ENCODE data around the gene IL18.
"Not testable (repeated sequence)": the region's sequence is repeated elsewhere in the genome, so short reads cannot be mapped to it uniquely, and the experiment has no call there.

The IL18 gene

DNA sequence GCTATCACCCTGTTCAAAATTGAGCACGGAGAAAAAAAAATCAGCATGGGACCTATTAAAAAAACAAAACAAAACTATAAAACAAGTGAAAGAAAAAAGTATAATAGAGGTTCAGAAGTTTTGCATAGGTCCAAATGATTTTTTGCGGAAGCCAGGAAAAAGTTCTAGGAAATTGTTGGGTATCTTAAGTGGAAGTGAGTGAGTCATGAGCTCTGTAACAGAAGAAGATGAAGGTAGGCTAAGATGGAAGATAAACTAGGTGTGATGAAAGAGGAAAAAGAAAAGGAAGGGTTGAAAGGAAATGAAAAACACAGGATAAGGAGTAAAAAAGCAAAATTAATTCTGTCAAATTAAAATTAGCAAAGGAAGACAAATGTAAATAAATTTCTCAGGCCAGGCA, 49.4 kb downstream of the IL18 start:
- no peak for FAIRE-seq

DNA sequence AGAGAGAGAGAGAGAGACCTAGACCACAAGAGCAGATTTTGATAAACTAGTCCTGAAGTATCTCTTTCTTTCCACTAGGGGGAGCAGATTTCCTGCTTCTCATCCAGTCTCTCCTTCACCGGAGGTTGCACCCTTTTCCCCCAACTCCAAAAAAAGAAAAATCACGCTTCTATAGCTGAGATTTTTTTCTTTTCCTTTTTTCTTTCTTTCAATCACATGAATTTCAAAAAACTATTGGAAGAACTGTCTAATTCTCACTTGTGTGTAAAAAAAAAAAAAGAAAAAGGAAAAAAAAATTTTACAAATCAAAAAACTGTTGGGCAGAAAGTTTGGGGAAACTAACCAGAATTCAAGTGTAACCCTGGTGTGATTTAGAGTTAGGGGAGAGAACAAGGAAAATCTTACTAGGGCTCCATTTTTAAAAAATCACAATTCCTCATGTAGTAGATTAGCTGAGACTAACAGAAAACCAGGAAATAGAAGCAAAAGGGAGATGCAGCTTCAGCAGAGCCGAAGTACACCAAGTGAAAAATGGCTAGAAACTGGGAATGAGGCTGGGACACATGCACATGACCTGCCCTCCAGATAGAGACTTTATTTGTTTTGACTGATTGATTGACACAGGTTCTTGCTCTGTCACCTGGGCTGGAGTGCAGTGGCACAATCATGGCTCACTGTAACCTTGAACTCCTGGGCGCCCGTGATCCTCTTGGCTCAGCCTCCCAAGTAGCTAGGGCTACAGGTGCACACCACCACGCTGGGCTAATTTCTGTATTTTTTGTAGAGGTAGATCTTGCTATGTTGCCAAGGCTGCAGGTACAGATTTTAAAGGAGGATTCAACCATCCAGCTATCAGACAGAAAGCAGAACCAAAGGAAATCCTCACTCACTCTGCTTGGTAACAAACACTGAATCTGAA, 50.1 kb downstream of the IL18 start:
- peak; percentile 27 for FAIRE-seq

DNA sequence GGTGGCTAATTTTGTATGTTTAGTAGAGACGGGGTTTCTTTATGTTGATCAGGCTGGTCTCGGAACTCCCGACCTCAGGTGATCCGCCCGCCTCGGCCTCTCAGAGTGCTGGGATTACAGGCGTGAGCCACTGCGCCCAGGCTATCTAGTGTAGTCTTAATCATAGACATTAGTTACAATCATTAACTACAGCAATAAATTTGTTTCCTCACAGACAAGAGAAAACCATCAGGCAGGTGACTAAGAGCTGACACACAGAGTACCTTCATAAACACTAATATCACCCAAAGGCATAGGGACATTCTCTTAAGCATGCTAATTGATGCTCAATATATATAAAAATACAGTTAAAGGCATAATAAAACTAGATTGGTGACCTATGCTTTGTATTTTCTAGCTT, 57.8 kb downstream of the IL18 start:
- no peak for FAIRE-seq

DNA sequence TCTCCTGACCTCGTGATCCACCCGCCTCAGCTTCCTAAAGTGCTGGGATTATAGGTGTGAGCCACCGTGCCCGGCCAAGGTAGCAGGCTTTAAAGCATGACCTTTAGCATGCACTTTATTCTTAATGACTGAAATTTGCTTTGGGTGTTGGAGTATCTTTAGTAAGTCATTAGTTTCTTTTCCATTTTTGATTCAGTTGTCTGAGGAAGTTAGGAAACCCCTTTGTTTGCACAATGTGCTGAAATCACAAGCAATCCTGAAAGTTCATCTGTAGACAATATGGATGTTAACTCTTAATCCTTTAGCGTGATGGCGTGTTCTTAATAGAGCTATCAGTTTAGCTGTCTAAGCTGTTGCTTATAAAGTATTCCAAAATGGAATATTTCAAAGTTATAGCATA, 60.4 kb downstream of the IL18 start:
- no peak for FAIRE-seq

DNA sequence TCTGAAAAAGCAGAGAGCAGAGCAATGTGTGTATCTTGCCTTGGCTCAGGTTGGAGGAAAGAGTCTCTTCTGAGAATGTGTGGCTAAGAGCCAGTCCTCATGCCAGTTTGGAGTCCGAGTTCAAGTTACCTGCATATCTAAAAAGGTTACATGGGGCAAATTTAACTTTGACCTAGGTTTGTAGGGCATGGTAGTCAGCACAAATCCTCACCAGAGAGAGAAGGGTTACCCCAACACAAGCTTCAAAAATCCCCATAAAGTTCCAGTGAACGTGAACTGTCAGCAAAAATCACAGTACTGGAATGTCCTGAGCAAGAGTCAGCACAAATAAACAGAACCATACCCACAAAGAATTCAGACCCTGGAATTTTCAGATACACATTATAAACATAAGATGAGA, 63.4 kb downstream of the IL18 start:
- FAIRE-seq, result no peak

DNA sequence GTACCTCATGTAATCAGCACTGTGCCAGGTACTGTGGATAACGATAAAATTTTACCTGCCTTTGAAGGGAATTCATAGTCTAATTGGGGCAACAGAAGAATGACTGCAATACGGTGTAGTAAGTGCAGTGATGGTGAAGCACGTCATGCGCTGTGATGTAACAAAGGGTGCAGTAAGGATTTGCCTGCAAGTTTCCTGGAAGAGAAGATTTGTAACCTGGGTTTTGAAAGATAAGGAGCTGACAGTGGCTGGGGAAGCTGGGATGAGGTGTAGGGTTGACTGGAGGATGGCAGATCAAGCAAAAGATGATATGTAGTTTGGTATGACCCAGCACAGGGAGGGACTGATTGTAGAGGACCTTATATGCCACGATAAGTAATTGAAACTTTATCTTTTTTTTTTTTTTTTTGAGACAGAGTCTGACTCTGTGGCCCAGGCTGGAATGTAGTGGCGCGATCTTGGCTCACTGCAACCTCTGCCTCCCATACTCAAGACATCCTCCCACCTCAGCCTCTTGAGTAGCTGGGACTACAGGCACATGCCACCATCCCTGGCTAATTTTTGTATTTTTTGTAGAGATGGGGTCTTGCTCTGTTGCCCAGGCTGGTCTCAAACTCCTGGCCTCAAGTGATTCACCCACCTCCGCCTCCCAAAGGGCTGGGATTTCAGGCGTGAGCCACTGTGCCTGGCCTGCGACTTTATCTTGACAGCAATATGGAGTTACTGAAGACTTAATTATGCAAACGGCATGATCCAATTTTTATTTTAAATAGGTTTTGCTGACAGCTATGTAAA, 66.0 kb downstream of the IL18 start:
- no peak for FAIRE-seq

DNA sequence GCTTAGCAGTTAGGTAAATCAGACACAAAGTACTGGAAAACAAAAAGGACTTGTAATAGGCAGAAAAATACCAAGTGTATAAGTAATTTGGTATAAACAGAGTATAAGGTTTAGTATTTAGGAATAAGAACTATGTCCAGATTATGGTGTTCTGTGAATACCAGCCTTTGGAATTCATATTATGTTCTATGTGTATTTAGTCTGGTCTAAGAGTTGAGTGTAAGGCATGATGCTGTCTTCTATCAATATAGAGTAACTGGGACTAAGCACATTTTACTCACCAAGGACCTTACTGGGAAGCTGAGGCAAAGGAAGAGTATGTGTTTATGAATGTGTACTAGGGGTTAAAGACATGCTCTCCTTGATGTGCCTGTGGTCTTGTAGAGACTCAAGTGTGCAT, 67.7 kb downstream of the IL18 start:
- no peak for FAIRE-seq

DNA sequence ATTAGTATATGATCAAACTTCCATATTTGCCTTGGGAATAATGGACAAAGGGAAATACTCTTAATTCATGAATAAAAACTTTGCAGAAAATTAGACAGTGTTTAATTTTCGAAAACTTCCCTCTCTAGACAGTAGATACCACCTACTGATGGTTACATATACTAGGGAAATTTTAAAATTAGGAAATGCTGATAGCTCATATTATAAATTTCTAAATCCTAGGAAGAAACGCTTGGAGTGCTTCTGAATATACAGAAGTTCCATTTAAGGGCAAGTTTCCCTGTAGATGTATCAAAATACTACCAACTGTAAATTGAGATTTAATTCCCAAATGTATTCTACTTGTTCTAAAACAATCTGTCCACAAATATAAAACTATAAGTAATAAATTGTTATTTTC, 68.6 kb downstream of the IL18 start:
- FAIRE-seq, result not testable (repeated sequence)

All from islet of Langerhans (tissue), 1 donor.